Caco-2 (cell line): ENCODE results near the gene ABCA1. TPM values are rescaled to one million over a fixed set of nuclear protein-coding genes. Genes with fewer than 3 reads are reported as not detected.
A peak's percentile ranks its signal among the peaks of the same experiment; 100 is the strongest.

ENCODE experiments used
- BruUV-seq: library from RNA; stranded (reverse); fragments of 400-500 nt; replicated peaks from 2 replicates; lab custom pipeline; 2021; lab: Mats Ljungman, UMichigan
- CTCF ChIA-PET: fragments of 300-600 bp; sonication (Branson Sonifier 250); formaldehyde crosslinking; loops from one replicate; lab custom pipeline; 2022; ENCODE audit warnings: antibody characterized with exemption; lab: Charles Lee
- POLR2A ChIA-PET: fragments of 300-600 bp; sonication (Branson Sonifier 250); formaldehyde crosslinking; loops from one replicate; lab custom pipeline; 2022; ENCODE audit warnings: antibody characterized with exemption; lab: Charles Lee
- DNase-seq, 2 experiments: peaks; one replicate each; pipeline versions ENCODE4 v3.0.0 to v3.0.0-alpha.2; 2020 to 2022
- H3K27me3 ChIP-seq: replicated peaks from 2 replicates; pipeline ENCODE4 v1.6.0; 2011; ENCODE audit warnings: low read length; ENCODE audit not compliant: control insufficient read depth, insufficient read depth
- H3K36me3 ChIP-seq: 2 replicates; pipeline ENCODE4 v1.5.1; 2011; ENCODE audit warnings: low read length; ENCODE audit not compliant: control insufficient read depth, insufficient read depth
- H3K4me1 ChIP-seq: fragments of 250-450 bp; sonication (Bioruptor Pico); 2 replicates; pipeline ENCODE4 v1.5.1; 2020; ENCODE audit warnings: mild to moderate bottlenecking
- H3K4me3 ChIP-seq: 2 replicates; pipeline ENCODE4 v1.5.1; 2011; ENCODE audit warnings: low read depth, mild to moderate bottlenecking, control low read depth, low read length
- H3K9me3 ChIP-seq: fragments of 250-450 bp; sonication (Bioruptor Pico); 2 replicates; pipeline ENCODE4 v1.5.1; 2020; ENCODE audit warnings: mild to moderate bottlenecking, moderate library complexity
- H3K27ac Mint-ChIP-seq: one replicate; pipeline ENCODE4 v1.8.0; 2022; ENCODE audit warnings: mixed read lengths; ENCODE audit not compliant: unreplicated experiment
- H3K27me3 Mint-ChIP-seq: one replicate; pipeline ENCODE4 v1.8.0; 2022; ENCODE audit warnings: mixed read lengths; ENCODE audit not compliant: insufficient read depth, unreplicated experiment
- H3K36me3 Mint-ChIP-seq: one replicate; pipeline ENCODE4 v1.8.0; 2022; ENCODE audit warnings: mild to moderate bottlenecking, mixed read lengths; ENCODE audit not compliant: insufficient read depth, unreplicated experiment
- H3K4me1 Mint-ChIP-seq: one replicate; pipeline ENCODE4 v1.8.0; 2022; ENCODE audit warnings: low read depth, mixed read lengths; ENCODE audit not compliant: unreplicated experiment
- H3K4me3 Mint-ChIP-seq: one replicate; pipeline ENCODE4 v1.8.0; 2022; ENCODE audit warnings: mild to moderate bottlenecking, moderate library complexity, mixed read lengths; ENCODE audit not compliant: unreplicated experiment
- H3K9me3 Mint-ChIP-seq: one replicate; pipeline ENCODE4 v1.8.0; 2022; ENCODE audit warnings: mixed read lengths; ENCODE audit not compliant: unreplicated experiment
- intact Hi-C: fragments of 100-400 bp; cut with micrococcal nuclease; formaldehyde crosslinking; loops from one replicate; pipeline ENCODE4 v1.10.0; 2022; ENCODE audit not compliant: unreplicated experiment
- total RNA-seq: library from RNA; stranded (reverse); gene quantifications from 2 replicates; pipeline ENCODE4 v1.2.3, GENCODE V29; 2022
- TF ChIP-seq, protein P1 (sequence below), 2 experiments: fragments of 200-600 bp in 1 of 2; IDR thresholded peaks; 1 replicate in 1 of 2; 2 replicates in 1 of 2; pipeline versions ENCODE4 v1.5.1 to v1.8.0; 2011 to 2022; ENCODE audit warnings: antibody characterized with exemption in 1 of 2, control low read depth in 1 of 2, inconsistent platforms in 1 of 2, low read depth in 1 of 2, low read length in 1 of 2, mild to moderate bottlenecking in 1 of 2, moderate library complexity in 1 of 2; ENCODE audit not compliant: insufficient read depth in 1 of 2, severe bottlenecking in 1 of 2, unreplicated experiment in 1 of 2

ABCA1 gene
- total RNA-seq, 1 experiment from 2014 or later, result 14.0 TPM

DNA sequence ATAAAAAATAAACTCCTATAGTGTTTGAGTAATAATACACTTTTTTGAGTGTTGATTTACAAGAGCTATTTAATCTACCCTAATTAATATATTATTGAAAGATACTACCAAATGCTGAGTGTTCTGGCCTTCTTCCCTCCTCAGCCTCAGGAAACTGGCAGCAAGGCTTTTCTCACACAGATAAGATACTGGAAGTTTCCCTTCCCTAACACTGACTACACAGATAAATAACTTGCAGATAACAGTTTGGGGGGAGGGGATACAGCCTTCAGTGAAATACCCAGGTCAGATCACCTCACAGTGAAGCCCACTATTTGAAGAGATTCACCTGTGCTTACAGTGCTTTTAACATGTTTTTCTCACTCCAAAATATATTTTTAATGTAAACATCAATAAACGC is 182.1 kb downstream of the ABCA1 start:
- H3K4me3 Mint-ChIP-seq, result no peak overlapping the region

DNA sequence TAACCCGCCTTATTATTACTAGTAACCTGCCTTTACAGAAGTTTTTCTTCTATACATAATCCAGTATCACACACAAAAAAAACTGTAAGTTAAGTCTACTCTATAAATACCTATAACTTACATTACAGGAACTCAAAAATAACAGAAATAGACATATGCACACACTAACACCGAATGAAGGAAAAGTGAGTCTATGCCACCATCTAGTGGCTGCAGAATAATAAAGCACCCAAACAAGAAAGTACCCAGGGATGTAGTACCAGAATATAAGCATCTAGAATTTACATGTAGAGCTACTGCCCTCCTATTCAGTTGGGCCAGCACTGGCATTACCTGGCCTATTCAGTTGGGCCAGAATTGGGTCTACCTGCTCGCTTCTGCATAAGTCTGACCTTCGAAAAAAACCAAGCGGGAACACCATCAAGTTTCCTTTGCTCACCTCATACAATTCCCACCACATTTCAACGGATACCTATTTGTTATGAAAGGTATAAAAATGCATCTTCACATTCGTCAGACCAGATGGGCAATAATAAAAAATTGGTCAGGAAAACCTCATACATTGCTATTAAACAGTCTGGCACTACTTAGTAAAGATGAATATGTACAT is 184.5 kb downstream of the ABCA1 start:
- CTCF ChIA-PET, result interaction anchor here (0.5 to 0.8 kb wide), 2 partner anchors 247 to 358 kb away, joined by 3 read pairs; no protein-coding TSS in a partner anchor
- Histone ChIP-seq H3K4me3 (no peak overlapping the region), H3K27me3 (no peaks in the 10 kb centered on the region), H3K9me3 (0 out of 2 replicates have a peak, but pooled peaks cover 5% of the 10 kb centered on the region), H3K4me1 (peaks cover 13% of the 10 kb centered on the region), H3K36me3 (no peaks in the 10 kb centered on the region)
- no TSS peak for BruUV-seq
- H3K27ac Mint-ChIP-seq, result no peak overlapping the region
- peak in 1 of 2 experiments; percentile 66 for DNase-seq
- POLR2A ChIA-PET, result interaction anchor here (0.6 kb wide), 1 partner anchor 781 kb away, joined by 3 read pairs; no protein-coding TSS in a partner anchor
- intact Hi-C loops, result loop anchor here (1.0 to 10.0 kb wide), 7 partner anchors 43 to 649 kb away; partner anchors contain the start of gene SMC2
- H3K4me3 Mint-ChIP-seq, result no peak overlapping the region
- peaks cover 20% of the 10 kb centered on the region for H3K4me1 Mint-ChIP-seq
- H3K9me3 Mint-ChIP-seq, result no peaks in the 10 kb centered on the region
- no peaks in the 10 kb centered on the region for H3K27me3 Mint-ChIP-seq
- TF ChIP-seq, protein P1, sequence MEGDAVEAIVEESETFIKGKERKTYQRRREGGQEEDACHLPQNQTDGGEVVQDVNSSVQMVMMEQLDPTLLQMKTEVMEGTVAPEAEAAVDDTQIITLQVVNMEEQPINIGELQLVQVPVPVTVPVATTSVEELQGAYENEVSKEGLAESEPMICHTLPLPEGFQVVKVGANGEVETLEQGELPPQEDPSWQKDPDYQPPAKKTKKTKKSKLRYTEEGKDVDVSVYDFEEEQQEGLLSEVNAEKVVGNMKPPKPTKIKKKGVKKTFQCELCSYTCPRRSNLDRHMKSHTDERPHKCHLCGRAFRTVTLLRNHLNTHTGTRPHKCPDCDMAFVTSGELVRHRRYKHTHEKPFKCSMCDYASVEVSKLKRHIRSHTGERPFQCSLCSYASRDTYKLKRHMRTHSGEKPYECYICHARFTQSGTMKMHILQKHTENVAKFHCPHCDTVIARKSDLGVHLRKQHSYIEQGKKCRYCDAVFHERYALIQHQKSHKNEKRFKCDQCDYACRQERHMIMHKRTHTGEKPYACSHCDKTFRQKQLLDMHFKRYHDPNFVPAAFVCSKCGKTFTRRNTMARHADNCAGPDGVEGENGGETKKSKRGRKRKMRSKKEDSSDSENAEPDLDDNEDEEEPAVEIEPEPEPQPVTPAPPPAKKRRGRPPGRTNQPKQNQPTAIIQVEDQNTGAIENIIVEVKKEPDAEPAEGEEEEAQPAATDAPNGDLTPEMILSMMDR (IDR thresholded peaks at IDR 0.05; ENCODE audit: insufficient read depth in 1 of 2, low read depth in 1 of 2, low read length in 1 of 2, severe bottlenecking in 1 of 2, unreplicated experiment in 1 of 2), result peak; percentile 59 to 81
- H3K36me3 Mint-ChIP-seq, result peaks cover 5% of the 10 kb centered on the region

More for the DNA sequence above, 182.1 kb downstream of the ABCA1 start:
- H3K4me1 Mint-ChIP-seq, result peaks cover 27% of the 10 kb centered on the region
- H3K27me3 Mint-ChIP-seq, result no peaks in the 10 kb centered on the region
- H3K9me3 Mint-ChIP-seq, result no peaks in the 10 kb centered on the region
- TF ChIP-seq, protein P1 (IDR thresholded peaks at IDR 0.05; ENCODE audit: insufficient read depth in 1 of 2, low read depth in 1 of 2, low read length in 1 of 2, severe bottlenecking in 1 of 2, unreplicated experiment in 1 of 2), result no peak
- POLR2A ChIA-PET, result no interaction called here
- no peaks in the 10 kb centered on the region for H3K27me3 ChIP-seq
- H3K4me3 ChIP-seq, result no peak overlapping the region
- H3K27ac Mint-ChIP-seq, result no peak overlapping the region
- no peak for DNase-seq
- peaks cover 12% of the 10 kb centered on the region for H3K36me3 Mint-ChIP-seq
- no TSS peak for BruUV-seq
- CTCF ChIA-PET, result interaction anchor here (1.0 kb wide), 1 partner anchor 59 kb away, joined by 4 read pairs; no protein-coding TSS in a partner anchor
- intact Hi-C loops, result loop anchor here (10.0 kb wide), 1 partner anchor 651 kb away; the partner anchor contains the start of gene SMC2
- H3K36me3 ChIP-seq, result no peaks in the 10 kb centered on the region
- H3K4me1 ChIP-seq, result peaks cover 13% of the 10 kb centered on the region
- H3K9me3 ChIP-seq, result 0 out of 2 replicates have a peak, but pooled peaks cover 5% of the 10 kb centered on the region

DNA sequence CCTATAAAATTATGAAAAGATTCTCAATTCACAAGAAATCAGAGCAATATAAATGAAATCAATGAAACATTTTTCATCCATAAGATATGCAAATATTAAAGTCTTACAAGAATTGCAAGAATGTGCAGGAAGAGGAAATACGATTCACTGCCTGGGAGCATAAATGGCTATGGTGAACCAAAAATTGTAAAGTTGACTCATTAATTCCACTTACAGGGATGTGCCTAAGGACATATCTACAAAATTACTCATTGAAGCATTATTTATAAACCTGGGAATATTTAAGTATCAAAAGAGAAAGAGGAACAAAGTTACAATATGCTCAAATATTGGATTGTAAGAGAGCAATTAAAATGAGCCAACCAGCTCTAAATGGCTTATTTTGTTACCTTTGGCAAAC is 187.3 kb downstream of the ABCA1 start:
- Mint-ChIP-seq H3K27me3 (no peaks in the 10 kb centered on the region), H3K4me1 (peaks cover 9% of the 10 kb centered on the region), H3K9me3 (no peaks in the 10 kb centered on the region), H3K4me3 (no peak overlapping the region), H3K27ac (no peak overlapping the region), H3K36me3 (no peaks in the 10 kb centered on the region)
- POLR2A ChIA-PET, result no interaction called here
- CTCF ChIA-PET, result no interaction called here
- H3K4me3 ChIP-seq, result no peak overlapping the region
- no TSS peak for BruUV-seq
- TF ChIP-seq, protein P1 (IDR thresholded peaks at IDR 0.05; ENCODE audit: insufficient read depth in 1 of 2, low read depth in 1 of 2, low read length in 1 of 2, severe bottlenecking in 1 of 2, unreplicated experiment in 1 of 2), result no peak
- H3K36me3 ChIP-seq, result no peaks in the 10 kb centered on the region
- H3K9me3 ChIP-seq, result 0 out of 2 replicates have a peak, but pooled peaks cover 8% of the 10 kb centered on the region
- no peak for DNase-seq
- peaks cover 11% of the 10 kb centered on the region for H3K4me1 ChIP-seq
- H3K27me3 ChIP-seq, result no peaks in the 10 kb centered on the region
- intact Hi-C loops, result loop anchor here (10.0 kb wide), 1 partner anchor 646 kb away; the partner anchor contains the start of gene SMC2
